ENCODE data around the gene MAST4.

MAST4 gene

DNA sequence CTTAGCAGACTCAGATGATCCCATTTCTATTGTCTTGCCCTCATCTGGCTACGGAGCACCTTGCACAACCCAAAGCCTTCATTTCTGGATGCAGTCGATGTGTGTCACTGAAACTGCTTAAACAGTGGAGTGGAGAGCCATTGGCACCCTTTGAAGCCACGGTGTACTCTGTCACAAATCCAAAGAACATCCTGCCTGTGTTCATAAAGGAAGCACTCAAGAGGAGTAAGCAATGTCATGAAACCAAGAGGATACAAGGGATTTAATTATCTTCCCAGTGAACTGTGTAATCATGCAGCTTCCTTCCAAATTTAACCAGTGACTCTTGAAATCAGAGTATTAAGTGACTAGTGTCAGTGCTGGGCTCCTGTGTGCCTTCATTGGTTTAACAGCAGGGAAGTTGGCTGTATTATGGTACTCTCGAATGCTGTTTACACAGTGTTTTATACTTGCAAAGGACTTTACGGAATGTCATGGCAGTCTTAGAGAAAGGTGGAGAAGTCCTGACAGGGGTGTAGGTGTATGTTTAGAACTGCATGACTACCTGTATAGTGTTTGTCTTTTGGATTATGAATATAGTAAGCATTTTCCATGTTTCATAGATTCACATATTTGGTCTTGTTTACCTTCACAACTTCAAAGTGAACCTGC, 558.5 kb downstream of the MAST4 start:
- peak overlapping the region; percentile 28 for H3K27ac ChIP-seq
- TF ChIP-seq, protein P1, sequence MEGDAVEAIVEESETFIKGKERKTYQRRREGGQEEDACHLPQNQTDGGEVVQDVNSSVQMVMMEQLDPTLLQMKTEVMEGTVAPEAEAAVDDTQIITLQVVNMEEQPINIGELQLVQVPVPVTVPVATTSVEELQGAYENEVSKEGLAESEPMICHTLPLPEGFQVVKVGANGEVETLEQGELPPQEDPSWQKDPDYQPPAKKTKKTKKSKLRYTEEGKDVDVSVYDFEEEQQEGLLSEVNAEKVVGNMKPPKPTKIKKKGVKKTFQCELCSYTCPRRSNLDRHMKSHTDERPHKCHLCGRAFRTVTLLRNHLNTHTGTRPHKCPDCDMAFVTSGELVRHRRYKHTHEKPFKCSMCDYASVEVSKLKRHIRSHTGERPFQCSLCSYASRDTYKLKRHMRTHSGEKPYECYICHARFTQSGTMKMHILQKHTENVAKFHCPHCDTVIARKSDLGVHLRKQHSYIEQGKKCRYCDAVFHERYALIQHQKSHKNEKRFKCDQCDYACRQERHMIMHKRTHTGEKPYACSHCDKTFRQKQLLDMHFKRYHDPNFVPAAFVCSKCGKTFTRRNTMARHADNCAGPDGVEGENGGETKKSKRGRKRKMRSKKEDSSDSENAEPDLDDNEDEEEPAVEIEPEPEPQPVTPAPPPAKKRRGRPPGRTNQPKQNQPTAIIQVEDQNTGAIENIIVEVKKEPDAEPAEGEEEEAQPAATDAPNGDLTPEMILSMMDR (conservative IDR thresholded peaks at IDR 0.05): no peak

DNA sequence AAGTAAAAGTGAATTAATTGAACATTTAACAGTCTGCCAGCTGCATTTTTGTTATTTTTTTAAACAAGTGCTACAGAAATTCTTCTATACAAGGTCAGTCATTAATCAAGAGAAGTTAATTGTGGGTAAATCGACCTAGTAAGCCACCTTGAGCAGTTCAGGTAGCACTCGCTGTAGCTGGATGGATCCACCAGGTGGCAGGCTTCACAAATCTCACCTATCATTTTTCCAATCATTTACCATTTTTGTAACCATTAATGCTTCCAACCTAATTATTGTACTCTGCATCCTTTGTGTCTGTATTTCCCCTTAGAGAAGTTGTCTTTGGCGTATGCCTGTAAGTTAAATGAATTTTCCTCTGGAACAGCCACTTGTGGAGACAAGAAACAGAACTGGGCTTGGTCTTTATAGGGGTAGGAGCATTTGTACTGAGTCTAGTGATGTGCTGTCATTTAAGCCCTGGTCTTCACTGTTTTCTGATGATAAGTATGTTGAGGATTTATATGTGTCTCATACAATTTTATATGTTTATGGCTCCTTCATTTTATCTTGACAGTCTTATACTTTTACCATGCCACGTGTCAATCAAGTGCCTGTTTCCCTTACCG, 560.9 kb downstream of the MAST4 start:
- H3K27ac ChIP-seq: no peak overlapping the region; the same call in 1 of the 2 replicates

DNA sequence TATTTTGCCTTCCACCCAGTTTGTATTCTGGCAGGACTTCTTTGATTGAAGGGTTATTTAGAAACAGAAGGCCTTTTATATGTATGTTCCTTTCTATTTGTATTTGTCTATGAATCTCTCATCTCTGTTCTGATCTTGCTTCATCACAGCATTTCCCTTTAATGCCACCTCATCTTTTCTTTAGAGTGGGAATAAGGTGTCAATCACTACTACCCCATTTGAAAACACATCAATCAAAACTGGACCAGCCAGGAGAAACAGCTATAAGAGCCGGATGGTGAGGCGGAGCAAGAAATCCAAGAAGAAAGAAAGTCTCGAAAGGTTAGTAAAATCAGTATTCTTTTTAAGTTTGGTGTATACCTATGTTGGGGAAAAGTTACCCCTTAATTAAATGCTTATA, 564.1 kb downstream of the MAST4 start:
- H3K27ac ChIP-seq: peak overlapping the region; percentile 67
- TF ChIP-seq, protein P1 (conservative IDR thresholded peaks at IDR 0.05): no peak

More for the DNA sequence above, 560.9 kb downstream of the MAST4 start:
- TF ChIP-seq, protein P1 (conservative IDR thresholded peaks at IDR 0.05): peak; percentile 92

DNA sequence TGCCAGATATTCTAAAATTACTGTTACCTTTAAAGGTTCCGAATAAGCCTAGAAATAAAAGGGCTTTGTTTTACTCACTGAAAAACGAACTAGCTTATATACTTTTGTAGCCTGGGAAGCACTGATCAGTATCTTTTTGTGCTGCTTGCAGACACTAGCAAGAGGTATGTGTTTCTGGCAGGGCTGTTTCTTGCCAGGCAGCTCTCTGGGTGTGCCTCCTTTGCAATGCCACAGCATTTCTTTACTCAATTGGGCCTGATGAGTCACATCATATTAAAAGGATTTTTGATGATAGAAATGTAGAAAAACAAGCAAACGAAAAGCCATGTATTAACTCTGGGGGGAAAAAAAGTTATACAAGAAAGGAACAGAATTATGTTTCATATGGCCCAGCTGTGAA, 564.8 kb downstream of the MAST4 start:
- H3K27ac ChIP-seq: peak overlapping the region; percentile 67
- TF ChIP-seq, protein P1 (conservative IDR thresholded peaks at IDR 0.05): no peak

DNA sequence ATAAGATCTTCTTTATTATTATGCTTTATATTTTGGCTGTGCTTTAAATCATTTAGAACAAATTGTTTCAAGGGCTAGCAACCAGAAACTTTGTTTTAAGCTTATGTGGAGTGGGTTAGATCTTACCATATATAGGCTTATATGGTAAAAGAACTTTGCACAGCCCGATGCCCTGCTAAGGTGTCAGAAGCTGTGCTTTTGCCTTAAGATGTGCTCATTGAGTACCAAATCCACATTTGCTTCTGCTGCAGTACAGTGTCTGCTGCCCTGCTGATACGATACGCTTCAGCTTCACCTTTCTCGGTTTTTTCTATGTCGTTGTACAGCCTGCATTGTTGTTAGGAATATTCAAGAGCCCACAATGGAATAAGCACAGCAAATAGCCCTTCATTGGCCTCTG, 565.6 kb downstream of the MAST4 start:
- TF ChIP-seq, protein P1 (conservative IDR thresholded peaks at IDR 0.05): no peak
- H3K27ac ChIP-seq: no peak overlapping the region

DNA sequence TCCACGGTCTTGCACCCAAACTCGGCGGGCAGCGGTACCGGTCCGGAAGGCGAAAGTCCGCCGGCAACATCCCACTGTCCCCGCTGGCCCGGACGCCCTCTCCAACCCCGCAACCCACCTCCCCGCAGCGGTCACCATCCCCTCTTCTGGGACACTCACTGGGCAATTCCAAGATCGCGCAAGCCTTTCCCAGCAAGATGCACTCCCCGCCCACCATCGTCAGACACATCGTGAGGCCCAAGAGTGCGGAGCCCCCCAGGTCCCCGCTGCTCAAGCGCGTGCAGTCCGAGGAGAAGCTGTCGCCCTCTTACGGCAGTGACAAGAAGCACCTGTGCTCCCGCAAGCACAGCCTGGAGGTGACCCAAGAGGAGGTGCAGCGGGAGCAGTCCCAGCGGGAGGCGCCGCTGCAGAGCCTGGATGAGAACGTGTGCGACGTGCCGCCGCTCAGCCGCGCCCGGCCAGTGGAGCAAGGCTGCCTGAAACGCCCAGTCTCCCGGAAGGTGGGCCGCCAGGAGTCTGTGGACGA, 567.1 kb downstream of the MAST4 start:
- TF ChIP-seq, protein P1 (conservative IDR thresholded peaks at IDR 0.05): no peak
- no peak overlapping the region for H3K27ac ChIP-seq

DNA sequence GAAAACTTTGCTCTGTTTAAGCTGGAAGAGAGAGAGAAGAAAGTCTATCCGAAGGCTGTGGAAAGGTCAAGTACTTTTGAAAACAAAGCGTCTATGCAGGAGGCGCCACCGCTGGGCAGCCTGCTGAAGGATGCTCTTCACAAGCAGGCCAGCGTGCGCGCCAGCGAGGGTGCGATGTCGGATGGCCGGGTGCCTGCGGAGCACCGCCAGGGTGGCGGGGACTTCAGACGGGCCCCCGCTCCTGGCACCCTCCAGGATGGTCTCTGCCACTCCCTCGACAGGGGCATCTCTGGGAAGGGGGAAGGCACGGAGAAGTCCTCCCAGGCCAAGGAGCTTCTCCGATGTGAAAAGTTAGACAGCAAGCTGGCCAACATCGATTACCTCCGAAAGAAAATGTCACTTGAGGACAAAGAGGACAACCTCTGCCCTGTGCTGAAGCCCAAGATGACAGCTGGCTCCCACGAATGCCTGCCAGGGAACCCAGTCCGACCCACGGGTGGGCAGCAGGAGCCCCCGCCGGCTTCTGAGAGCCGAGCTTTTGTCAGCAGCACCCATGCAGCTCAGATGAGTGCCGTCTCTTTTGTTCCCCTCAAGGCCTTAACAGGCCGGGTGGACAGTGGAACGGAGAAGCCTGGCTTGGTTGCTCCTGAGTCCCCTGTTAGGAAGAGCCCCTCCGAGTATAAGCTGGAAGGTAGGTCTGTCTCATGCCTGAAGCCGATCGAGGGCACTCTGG, 567.8 kb downstream of the MAST4 start:
- TF ChIP-seq, protein P1 (conservative IDR thresholded peaks at IDR 0.05): no peak
- H3K27ac ChIP-seq: no peak overlapping the region
